ENCODE measurements around the gene CDC37. TPM values are rescaled to one million over a fixed set of nuclear protein-coding genes. Genes with fewer than 3 reads are reported as not detected.
"Not testable (repeated sequence)": the region's sequence is repeated elsewhere in the genome, so short reads cannot be mapped to it uniquely, and the experiment has no call there.

The CDC37 gene
- total and polyA plus RNA-seq, 7 donors: 165 to 268 (median 182) TPM

DNA sequence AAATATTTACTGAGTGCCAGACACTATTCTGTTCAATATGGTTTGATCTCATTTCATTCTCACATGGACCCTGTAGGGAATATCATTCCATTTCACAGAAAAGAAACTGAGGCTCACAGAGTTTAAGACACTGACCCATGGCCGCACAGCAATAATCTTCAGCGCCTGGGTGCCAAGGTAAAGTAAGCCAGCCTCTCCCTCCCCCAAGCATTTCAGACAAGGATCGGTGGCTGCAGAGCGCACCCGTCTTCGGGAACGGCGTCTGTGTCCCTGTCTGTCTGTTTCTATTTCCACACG lies 12.7 kb upstream of the CDC37 start:
- Histone ChIP-seq H3K9me3 (no peaks in the 10 kb centered on the region), H3K36me3 (ENCODE audit: insufficient read depth in 1 of 2, low read depth in 1 of 2) (no peaks in the 10 kb centered on the region), H3K27ac (peak overlapping the region; percentile 65), H3K27me3 (ENCODE audit: insufficient read depth in 3 of 3, low read length in 2 of 3) (peaks cover 0 to 43% (median 20%) of the 10 kb centered on the region in 3 donors), H3K4me3 (peak overlapping the region; percentile 77), H3K4me1 (peaks cover 30% of the 10 kb centered on the region)
- DNase-seq: no peak
- WGBS, 3 donors: 1 to 4% (median 3%) methylated on average over 9 of the region's 9 CpGs
- intact Hi-C loops (cut with DNase I): no loop called here
- ATAC-seq: no peak
- TF ChIP-seq, protein P1, sequence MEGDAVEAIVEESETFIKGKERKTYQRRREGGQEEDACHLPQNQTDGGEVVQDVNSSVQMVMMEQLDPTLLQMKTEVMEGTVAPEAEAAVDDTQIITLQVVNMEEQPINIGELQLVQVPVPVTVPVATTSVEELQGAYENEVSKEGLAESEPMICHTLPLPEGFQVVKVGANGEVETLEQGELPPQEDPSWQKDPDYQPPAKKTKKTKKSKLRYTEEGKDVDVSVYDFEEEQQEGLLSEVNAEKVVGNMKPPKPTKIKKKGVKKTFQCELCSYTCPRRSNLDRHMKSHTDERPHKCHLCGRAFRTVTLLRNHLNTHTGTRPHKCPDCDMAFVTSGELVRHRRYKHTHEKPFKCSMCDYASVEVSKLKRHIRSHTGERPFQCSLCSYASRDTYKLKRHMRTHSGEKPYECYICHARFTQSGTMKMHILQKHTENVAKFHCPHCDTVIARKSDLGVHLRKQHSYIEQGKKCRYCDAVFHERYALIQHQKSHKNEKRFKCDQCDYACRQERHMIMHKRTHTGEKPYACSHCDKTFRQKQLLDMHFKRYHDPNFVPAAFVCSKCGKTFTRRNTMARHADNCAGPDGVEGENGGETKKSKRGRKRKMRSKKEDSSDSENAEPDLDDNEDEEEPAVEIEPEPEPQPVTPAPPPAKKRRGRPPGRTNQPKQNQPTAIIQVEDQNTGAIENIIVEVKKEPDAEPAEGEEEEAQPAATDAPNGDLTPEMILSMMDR (IDR thresholded peaks at IDR 0.05): no peak

DNA sequence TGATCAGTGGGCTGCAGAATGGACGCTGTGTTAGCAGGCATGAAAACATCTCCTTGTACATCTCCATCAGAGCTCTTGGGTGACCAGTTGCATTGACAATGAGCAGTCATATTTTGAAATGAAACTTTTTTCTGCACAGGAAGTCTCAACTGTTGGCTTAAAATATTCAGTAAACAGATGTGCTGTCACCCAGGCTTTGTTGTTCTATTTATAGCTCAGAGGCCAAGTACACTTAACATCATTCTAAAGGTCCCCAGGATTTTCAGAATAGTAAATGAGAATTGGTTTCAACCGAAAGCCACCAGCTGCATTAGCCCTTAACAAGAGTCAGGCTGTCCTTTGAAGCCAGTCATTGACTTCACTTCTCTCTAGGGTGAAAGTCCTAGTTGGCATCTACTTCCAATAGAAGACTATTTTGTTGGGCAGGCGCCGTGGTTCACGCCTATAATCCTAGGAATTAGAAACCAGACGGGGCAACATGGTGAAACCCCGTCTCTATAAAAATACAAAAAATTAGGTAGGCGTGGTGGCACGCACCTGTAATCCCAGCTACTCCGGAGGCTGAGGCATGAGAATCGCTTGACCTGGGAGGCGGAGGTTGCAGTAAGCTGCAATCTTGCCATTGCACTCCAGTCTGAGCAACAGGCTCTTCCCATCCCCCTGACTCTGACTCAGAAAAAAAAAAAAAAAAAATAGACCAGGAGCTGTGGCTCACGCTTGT lies 9.1 kb upstream of the CDC37 start:
- no peak for DNase-seq
- TF ChIP-seq, protein P1 (IDR thresholded peaks at IDR 0.05): no peak
- intact Hi-C loops (cut with DNase I): no loop called here
- Histone ChIP-seq H3K36me3 (ENCODE audit: insufficient read depth in 1 of 2, low read depth in 1 of 2) (no peaks in the 10 kb centered on the region), H3K4me3 (no peak overlapping the region), H3K27ac (no peak overlapping the region), H3K4me1 (peaks cover 13% of the 10 kb centered on the region), H3K27me3 (ENCODE audit: insufficient read depth in 3 of 3, low read length in 2 of 3) (peaks cover 0 to 7% (median 2%) of the 10 kb centered on the region in 3 donors), H3K9me3 (no peaks in the 10 kb centered on the region)
- ATAC-seq: no peak
- WGBS, 3 donors: 53 to 65% (median 55%) methylated on average over 13 of the region's 13 CpGs

DNA sequence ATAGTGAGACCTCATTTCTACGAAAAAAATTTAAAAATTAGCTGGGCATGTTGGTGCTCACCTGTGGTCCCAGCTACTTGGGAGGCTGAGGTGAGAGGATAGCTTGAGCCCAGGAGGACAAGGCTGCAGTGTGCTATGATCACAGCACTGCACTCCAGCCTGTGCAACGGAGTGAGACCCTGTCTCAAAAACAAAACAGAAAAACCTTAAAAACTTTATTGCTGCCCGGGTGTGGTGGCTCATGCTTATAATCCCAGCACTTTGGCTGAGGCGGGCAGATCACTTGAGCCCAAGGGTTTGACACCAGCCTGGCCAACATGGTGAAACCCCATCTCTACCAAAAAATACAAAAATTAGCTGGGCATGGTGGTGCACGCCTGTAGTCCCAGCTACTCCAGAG lies 7.9 kb upstream of the CDC37 start:
- ATAC-seq; intact Hi-C loops (cut with DNase I); H3K36me3 ChIP-seq (ENCODE audit: insufficient read depth in 1 of 2, low read depth in 1 of 2); H3K9me3 ChIP-seq; H3K27ac ChIP-seq; H3K4me3 ChIP-seq; H3K27me3 ChIP-seq (ENCODE audit: insufficient read depth in 3 of 3, low read length in 2 of 3); DNase-seq: not testable (repeated sequence)
- WGBS, 3 donors: 75 to 77% (median 77%) methylated on average over 5 of the region's 5 CpGs
- H3K4me1 ChIP-seq: peaks cover 13% of the 10 kb centered on the region

DNA sequence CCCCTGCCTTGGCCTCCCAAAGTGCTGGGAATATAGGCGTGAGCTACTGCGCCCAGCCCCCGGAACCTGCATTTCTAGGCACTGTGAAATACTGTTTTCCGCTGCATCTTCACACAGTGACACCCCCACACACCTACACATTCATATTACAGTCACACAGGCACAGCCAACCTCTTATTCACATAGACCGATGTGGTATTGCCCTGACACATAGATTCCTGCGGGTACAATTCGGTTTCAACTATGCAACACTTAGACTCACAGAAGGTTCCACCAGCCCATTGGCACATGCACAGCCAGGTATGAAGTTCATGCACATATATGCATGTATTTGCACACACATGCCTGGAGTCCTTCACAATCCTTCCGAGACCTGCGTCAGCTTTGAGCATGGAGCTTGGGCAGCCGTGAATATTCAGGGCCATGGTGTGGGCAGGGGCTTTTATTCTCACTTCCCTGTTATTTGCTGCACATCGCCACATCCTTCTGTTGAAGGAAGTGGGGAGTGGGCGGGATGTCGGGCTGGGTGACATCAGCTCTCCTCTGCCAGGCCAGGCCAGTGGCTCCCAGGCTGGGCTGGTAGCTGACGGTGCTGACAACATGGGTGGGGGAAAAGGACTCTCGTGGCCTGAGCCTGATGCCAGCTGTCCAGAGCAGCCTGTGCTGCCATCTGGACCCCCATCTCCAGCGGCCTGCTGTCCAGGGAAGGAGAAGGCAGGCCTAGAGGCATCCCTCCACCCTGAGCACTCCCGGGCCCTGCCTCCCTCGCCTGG lies 5.4 kb upstream of the CDC37 start:
- Histone ChIP-seq H3K4me1 (peaks cover 16% of the 10 kb centered on the region), H3K27ac (no peak overlapping the region), H3K36me3 (ENCODE audit: insufficient read depth in 1 of 2, low read depth in 1 of 2) (no peaks in the 10 kb centered on the region), H3K9me3 (no peaks in the 10 kb centered on the region), H3K4me3 (no peak overlapping the region), H3K27me3 (ENCODE audit: insufficient read depth in 3 of 3, low read length in 2 of 3) (peaks cover 0 to 22% (median 3%) of the 10 kb centered on the region in 3 donors)
- intact Hi-C loops (cut with DNase I): loop anchor here (10.0 kb wide), 2 partner anchors 166 to 246 kb away; partner anchors contain the start of gene ILF3 (in 1 of the 2)
- DNase-seq (peak in 1 of 2 donors; percentile 65), ATAC-seq (no peak)
- TF ChIP-seq, protein P1 (IDR thresholded peaks at IDR 0.05): no peak
- 62 to 68% (median 65%) methylated on average over 18 of the region's 18 CpGs for WGBS, 3 donors

DNA sequence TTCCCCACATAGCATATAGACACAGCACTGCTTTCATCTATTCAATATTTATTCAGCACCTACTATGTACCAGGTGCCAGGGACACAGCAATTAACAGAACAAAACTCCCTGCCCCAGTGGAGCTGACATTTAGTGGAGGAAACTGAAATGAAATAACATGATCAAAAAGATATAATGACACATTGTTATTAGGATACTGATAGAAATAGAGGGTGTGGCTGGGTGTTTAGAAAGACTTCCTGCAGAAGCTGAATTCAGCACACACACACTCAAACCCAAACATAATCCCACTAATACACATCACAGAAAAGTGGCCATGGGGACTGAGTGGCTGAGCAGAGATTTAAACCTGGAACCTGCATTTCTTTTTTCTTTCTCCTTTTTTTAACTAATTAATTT lies 3.8 kb upstream of the CDC37 start:
- TF ChIP-seq, protein P1 (IDR thresholded peaks at IDR 0.05): no peak
- Histone ChIP-seq H3K4me3 (no peak overlapping the region), H3K27me3 (ENCODE audit: insufficient read depth in 3 of 3, low read length in 2 of 3) (peaks cover 0 to 22% (median 3%) of the 10 kb centered on the region in 3 donors), H3K36me3 (ENCODE audit: insufficient read depth in 1 of 2, low read depth in 1 of 2) (no peaks in the 10 kb centered on the region), H3K9me3 (no peaks in the 10 kb centered on the region), H3K4me1 (peaks cover 13% of the 10 kb centered on the region), H3K27ac (no peak overlapping the region)
- ATAC-seq (no peak), DNase-seq (no peak)
- intact Hi-C loops (cut with DNase I): loop anchor here (10.0 kb wide), 2 partner anchors 168 to 248 kb away; partner anchors contain the start of gene ILF3 (in 1 of the 2)
